Stimulated activated CD8-positive, alpha-beta memory T cell treated with anti-CD3 and anti-CD28 coated beads, Interleukin-15, amount 100 ng/mL, for 1 hour (primary cell): Measurements from ENCODE around the gene LAG3.

Experiments
- DNase-seq: peaks from one replicate; pipeline ENCODE4 v3.0.0-alpha.2; 2020; ENCODE audit warnings: low read depth

LAG3 gene

DNA sequence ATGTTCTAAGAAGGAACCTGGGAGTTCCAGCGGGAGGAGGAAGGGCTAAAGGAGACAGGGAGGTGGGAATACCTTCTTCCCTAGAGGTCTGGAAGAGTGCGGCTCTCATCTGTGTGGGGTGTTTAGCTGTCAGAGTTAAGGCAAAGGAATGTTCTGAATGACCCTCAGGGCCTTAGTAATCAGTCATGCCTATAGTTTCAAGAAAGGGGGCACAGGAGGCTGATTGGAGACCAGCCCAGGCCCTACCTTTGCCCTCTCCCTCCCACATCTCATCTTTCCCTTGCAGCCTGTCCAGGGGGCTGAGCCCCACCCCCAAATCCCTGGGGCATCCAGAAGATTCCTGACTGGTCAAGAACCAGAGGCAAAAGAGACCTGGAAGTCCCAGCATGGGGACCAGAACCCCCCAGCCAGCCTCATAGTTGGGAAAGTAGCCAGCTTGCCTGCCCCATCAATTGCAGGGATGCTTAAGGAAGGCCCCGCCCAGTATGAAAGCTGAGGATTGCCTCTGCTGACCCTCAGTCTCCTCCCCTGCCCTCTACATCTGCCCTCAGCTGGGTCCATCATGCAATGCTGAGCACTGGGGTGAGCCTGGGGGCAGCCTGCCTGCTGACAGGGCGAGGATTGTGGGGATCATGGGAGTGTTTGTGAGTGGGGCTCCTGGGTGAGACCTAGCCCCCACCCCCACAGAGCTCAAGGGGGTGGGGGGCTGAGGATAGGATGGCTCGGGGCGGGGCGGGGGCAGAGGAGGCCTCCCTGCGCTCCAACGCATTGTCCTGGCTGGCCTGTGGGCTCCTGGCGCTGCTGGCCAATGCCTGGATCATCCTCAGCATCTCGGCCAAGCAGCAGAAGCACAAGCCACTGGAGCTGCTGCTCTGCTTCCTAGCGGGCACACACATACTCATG is 51.1 kb downstream of the LAG3 start:
- no peak for DNase-seq

DNA sequence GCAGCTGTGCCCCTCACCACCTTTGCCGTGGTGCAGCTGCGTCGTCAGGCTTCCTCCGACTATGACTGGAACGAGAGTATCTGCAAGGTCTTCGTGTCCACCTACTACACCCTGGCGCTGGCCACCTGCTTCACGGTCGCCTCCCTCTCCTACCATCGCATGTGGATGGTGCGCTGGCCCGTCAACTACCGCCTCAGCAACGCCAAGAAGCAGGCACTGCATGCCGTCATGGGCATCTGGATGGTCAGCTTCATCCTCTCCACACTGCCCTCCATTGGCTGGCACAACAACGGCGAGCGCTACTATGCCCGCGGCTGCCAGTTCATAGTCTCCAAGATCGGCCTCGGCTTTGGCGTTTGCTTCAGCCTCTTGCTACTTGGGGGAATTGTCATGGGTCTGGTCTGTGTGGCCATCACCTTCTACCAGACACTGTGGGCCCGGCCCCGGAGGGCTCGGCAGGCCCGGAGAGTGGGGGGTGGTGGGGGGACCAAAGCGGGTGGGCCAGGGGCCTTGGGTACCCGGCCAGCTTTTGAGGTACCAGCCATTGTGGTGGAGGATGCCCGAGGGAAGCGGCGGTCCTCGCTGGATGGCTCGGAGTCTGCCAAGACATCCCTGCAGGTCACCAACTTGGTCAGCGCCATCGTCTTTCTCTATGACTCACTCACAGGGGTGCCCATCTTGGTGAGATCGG is 51.9 kb downstream of the LAG3 start:
- no peak for DNase-seq

DNA sequence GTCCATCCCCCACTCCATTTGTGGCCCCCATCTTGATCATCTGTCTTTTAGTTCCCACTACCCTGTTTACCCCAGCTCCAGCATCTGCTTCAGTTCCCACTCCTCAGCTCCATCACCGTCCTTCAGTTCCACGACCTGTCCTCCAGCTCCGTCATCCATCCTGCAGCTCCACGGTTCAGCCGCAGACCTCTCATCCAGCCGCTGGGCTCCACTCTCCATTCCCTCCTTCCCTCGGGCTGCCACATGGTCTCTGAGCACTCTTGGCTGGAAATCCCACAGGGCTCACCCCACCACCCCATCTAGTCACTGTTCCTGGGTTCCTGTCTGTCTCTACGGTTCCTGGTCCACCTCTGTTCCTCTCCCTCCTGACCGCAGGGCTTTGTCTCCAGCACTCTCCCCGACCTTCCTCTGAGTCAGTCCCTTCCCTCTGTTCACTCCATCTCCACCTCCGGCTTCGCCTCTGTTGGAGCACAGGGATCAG is 52.6 kb downstream of the LAG3 start:
- no peak for DNase-seq

DNA sequence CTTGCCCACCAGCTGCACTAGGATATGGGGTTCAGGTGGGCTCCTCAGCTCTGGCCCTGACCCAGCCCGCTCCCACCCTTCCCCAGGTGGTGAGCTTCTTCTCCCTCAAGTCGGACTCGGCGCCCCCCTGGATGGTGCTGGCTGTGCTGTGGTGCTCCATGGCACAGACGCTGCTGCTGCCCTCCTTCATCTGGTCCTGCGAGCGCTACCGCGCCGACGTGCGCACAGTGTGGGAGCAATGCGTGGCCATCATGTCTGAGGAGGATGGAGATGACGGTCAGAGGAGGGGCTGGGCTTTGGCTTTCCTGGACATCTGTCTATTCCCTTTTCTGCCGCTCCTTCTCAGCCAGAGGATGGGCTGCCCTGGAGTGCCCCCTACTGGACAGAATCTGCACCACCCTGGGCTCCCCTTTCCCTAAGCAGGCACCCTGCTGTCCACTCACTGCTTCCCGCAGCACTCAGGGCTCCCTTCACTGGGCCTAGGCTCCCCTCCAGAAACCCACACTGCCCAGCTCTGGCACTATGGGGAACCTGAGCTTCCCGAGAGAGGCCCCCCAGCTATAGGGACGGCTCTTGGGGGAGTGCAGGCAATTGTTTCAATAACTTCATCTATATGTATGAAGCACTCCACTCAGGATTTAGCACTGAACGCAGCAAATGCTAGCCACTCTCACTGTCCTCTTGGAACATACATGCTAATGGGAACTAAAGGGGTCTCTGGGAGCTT is 53.2 kb downstream of the LAG3 start:
- peak; percentile 64 for DNase-seq

DNA sequence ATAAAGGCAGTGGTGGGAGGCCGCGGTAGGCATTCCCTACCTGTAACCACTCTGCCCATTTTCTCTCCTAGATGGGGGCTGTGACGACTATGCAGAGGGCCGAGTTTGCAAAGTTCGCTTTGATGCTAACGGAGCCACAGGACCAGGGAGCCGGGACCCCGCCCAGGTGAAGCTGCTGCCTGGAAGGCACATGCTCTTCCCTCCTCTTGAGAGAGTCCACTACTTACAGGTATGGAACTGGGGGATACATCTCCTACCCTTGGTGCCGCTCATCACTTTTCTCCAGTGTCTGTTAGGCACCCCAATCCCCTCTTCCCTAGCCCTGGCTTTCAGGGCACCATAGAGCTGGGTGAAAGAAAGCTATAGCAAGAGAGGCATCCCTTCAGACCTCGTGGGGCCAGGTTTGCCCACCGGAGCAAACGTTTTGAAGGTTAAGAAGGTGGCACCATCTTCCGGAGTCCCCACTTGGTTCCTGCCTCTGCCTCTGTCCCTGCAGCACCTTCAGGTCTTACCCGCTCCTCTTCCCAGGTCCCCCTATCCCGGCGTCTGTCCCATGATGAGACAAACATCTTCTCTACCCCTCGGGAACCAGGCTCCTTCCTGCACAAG is 53.9 kb downstream of the LAG3 start:
- DNase-seq, result no peak

DNA sequence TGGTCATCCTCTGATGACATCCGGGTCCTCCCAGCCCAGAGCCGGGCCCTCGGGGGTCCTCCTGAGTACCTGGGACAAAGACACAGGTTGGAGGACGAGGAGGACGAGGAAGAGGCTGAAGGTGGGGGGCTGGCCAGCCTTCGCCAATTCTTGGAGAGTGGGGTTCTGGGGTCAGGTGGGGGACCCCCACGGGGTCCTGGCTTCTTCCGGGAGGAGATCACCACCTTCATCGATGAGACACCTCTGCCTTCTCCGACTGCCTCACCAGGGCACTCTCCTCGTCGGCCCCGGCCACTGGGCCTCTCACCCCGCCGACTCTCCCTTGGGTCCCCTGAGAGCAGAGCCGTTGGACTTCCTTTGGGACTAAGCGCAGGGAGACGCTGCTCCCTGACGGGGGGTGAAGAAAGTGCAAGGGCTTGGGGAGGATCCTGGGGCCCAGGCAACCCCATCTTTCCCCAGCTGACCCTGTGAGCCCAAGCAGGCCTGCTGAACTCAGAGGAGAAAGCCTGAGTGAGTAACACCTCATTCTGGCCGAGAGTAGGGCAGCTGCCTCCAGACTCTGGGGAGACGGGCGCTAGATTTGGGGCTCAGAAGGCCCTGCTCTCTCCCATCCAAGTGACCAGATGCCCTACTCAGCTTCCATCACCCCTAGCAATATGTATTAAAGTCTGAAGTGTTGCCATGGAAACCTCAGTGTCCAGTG is 54.6 kb downstream of the LAG3 start:
- no peak for DNase-seq

DNA sequence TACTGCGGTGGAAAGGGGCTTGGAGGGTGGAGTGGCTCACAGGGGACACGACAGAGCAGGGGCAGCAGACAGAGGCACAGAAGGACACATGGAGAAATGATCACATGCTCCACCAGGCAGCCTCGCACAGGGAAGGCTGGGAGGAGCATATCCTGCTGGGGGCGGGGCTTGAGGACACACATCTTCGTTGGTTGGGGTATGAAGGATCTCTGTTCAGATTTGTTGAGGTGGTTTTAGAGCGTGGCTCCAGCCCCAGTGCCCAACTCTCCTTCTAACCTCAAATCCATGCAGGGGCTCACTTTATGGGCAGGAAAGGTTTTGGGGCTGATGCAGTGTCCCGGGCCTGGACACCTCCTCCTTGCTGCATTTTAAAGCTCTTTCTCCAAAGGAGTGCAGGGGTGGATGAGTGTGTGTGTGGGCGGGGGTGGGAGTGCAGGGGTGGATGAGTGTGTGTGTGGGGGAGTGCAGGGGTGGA is 55.2 kb downstream of the LAG3 start:
- no peak for DNase-seq
